Cerebellar cortex (tissue), 1 donor: ENCODE measurements around the gene TMEM79.

Source experiments
- DNase-seq: peaks from one replicate; pipeline ENCODE4 v3.0.0-alpha.2; 2015; ENCODE audit warnings: low spot score

TMEM79 gene

DNA sequence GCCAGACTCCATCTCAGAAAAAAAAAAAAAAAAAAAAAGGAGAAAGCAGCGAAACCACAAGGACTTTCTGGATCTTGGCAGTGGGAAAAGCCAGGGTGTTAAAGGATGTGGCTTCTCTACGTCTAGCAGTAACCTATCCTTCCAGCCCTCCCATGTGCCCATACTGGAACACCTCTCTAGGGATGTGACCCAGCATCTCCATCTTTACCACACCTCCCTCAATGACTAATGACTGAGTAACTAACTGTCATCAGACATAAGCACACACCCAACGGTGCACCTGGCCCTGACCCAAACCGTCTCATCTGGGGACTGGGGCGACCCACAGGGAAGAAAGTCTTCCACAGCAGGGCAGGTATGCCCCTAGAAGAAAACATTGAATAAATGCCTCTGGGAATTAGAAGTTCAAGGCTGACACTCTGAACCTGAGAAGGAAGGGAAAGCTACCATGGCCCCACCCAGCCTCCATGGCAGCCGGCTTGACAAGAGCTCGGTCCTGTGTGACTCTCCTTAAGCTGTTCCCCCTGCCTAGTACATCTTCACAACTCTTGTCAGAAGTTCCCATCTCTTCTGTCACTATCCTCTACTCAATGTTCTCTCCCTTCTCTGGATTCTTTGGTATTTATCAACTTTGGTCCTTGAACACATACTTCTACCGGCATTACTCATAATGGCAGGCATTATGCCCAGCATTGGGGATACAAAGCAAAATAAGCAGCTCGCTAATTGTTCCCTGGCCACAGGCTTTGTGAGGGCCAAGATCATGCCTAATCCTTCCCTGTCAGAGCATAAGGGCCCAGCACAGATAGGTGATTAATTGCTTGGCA lies 21.5 kb upstream of the TMEM79 start:
- DNase-seq, result no peak

- no peak for DNase-seq
Observed at GRCh38 chr1:156263288-156263655, 20.9 kb upstream of the TMEM79 start.

GRCh38 chr1:156266051-156266450 lies 18.1 kb upstream of the TMEM79 start:
- DNase-seq, result no peak

DNA sequence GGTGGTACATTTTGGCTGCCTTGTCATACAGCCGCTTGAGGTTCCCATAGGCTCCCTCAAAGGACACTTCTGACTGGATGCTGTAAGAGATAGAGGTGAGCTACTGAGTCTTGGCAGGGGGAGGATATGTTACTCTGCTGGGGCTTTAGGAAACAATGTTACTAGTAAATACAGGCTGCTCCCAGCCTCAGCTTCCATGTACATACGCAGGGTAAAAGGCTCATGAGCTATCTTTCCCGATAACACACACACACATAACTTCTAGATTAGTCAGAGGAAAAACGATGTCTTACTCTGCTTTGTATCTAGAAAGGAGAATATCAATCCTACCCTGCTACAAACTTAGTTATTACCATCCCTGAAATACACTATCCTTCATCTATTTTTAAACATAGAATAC lies 15.8 kb upstream of the TMEM79 start:
- no peak for DNase-seq

- no peak for DNase-seq
Observed at GRCh38 chr1:156270314-156270713, 13.8 kb upstream of the TMEM79 start.

GRCh38 chr1:156276532-156276931 lies 7.6 kb upstream of the TMEM79 start:
- DNase-seq, result no peak

GRCh38 chr1:156276966-156277381 lies 7.2 kb upstream of the TMEM79 start:
- no peak for DNase-seq

- no peak for DNase-seq
Observed at GRCh38 chr1:156279837-156280236, 4.3 kb upstream of the TMEM79 start.

GRCh38 chr1:156281281-156281680 lies 2.8 kb upstream of the TMEM79 start:
- DNase-seq, result no peak

DNA sequence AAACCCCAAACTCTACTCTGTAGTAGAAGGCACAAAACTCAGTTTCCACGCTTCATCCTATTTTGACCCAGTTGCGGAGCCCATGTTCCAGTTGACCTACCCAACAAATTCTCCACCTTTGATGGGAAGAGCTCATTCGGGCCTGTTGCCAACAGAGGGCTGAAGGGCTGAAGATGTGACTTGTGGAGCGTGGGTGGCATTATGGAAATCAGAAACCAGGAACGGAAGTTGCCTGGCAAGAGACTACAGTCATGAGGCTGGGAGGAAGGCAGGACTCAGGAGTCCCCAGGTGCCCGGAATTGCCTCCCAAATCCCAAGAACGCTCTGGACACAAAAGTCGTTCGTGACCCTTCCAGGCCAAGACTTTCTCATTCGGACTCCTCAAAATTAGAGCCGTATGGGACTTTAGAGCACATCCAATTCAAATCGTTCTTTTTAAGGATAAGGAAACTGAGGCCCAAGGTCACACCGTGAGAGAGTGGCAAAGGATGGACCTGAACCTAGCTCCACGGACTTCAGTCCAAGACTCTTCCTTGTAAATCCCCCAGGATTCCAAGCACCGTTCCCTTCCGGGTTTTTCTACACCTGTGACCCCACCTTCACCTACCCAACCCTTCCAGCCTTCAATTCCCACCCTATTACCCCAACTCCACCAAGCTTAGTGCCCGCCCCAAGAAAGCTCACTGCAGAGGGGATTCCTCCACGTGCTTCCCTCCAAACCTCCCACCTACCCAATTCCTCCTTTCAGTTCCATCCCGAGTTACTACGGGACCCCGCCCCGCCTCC lies 2.2 kb upstream of the TMEM79 start:
- peak; percentile 50 for DNase-seq

DNA sequence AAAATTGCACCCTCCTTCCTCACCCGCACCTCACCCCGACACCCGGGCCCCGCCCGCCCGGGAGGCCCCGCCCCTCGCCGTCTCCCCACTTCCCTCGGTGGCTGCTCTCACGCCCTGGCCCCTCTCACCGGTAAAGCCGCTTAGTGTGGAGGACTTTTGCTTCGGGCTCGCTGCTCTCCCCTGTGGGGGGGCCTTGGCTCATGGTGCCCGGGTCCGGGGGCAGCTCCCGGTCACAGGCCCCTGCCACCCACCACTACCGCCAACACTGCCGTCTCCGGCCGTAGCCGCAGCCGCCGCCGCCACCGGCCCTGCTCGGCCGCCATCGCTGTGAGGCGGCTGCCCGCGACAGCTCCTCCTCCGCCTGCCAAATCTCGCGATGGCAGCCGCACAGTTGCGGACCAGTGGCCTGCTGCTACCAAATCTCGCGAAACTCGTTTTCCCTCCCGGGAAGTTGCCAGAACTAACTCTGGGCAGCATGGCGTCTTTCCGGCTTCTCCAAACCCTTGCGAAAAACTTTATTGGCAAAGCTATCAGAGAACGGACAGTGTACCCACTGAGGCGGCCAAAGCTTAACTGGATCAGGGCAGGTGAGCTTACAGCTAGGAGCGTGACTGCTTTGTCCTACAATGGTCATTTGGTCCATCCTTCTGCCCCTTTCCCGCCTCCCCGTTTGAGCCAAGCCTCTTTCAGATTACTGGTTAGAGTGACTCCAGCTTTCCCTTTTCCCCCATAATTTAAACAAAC lies 1.5 kb upstream of the TMEM79 start, which contains the start of gene SMG5:
SMG5 (minus strand) TSS at position 347 of the 744 bp plus-strand sequence; CDS start at position 202, 145 bp downstream.
- DNase-seq, result peak; percentile 98

DNA sequence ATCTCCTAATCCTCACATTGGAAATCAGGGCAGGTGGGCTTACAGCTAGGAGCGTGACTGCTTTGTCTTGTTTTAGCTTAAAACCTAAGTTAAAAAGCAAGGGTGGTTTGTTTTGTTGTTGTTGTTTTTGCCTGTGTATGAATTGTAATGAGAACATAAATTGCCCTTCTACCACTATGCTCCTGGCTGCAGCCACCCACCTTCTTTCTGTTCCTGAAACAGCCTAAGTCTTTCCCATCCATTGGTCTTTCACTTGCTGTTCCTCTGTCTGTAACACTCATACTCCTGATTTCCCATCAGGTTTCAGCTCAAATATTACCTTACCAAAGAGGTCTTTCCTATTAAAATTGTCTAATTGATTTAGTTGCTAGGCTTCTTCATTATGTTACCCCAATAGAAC lies 604 bp upstream of the TMEM79 start:
- DNase-seq, result no peak

GRCh38 chr1:156284757-156285156 lies 632 bp downstream of the TMEM79 start:
- no peak for DNase-seq

DNA sequence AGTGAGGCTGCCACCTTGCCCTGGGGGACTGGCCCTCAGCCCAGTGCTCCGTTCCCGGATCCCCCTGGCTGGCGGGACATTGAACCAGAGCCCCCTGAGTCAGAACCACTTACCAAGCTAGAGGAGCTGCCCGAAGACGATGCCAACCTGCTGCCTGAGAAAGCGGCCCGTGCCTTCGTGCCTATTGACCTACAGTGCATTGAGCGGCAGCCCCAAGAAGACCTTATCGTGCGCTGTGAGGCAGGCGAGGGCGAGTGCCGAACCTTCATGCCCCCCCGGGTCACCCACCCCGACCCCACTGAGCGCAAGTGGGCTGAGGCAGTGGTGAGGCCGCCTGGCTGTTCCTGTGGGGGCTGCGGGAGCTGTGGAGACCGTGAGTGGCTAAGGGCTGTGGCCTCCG lies 1.3 kb downstream of the TMEM79 start:
- no peak for DNase-seq

- no peak for DNase-seq
Observed at GRCh38 chr1:156286061-156286460, 1.9 kb downstream of the TMEM79 start.

DNA sequence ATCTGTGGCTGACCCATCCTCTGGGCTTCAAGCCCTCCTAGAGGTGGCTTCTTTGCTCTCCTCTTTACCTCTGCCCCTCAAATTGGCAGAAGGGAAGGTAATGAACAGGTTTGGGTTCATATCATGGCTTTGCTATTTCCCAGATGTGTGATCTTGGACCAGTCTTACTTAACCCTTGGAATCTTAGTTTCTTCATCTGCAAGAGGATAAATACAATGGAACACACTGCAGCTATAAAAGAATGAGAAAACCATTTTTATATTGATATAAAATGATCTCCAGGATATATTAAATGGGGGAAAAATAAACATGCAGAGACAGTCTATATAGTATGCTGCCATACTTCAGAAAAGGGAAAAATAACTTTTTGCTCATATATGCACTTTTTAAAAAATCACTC lies 5.7 kb downstream of the TMEM79 start:
- DNase-seq, result no peak

DNA sequence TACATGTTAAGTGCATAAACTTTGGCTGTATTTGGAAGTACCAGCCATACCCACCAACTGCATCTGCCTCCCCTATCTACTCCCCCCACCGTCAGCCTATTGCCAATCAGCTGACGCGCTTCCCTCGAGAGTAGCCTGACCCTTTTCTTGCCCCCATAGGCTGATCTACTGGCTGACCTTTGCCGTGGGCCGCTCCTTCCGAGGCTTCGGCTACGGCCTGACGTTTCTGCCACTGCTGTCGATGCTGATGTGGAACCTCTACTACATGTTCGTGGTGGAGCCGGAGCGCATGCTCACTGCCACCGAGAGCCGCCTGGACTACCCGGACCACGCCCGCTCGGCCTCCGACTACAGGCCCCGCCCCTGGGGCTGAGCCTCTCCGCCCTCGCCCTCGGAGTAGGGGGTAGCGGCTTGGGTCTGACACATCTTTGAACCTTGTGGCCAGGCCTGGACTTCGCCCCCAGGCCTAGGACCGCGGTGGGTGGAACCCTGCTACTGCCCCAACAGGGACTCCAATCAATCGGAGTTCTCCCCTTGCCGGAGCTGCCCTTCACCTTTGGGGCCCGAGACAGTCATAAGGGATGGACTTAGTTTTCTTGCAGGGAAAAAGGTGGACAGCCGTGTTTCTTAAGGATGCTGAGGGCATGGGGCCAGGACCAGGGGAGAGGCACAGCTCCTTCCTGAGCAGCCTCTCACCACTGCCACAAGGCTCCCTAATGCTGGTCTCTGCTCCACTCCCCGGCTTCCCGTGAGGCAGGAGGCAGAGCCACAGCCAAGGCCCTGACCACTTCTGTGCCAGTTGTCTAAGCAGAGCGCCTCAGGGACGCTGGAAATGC lies 7.3 kb downstream of the TMEM79 start:
- DNase-seq, result peak; percentile 84

GRCh38 chr1:156293098-156293434 lies 8.9 kb downstream of the TMEM79 start:
- no peak for DNase-seq

- no peak for DNase-seq
Observed at GRCh38 chr1:156293895-156294294, 9.8 kb downstream of the TMEM79 start.

DNA sequence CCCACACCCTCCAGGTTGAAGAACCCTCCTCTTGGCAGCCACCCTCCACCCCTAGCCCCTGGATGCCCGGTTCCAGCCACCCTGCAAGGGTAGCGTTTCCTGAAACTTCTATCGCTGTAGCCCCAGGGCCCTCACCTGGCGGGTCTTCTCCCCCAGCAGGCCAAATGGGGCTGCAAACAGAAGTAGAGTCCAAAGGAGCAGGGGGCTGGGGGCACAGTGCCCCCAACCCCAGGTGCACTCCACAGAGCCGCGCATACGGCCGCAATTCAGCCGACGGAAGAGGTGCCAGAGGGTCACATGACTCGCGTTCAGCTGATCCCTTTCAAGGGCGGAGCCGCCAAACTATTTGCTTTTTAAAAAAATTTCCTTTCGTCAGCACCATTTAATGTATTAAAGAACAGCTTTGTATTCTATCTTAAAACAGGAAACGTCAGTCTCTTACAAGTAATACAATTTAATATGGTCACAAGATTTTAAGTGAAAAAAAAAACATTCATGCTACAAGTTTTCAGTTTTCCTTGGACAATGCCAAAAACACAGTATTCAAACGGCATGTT lies 11.3 kb downstream of the TMEM79 start, which contains the start of gene GLMP:
GLMP (minus strand) TSS at position 289 of the 557 bp plus-strand sequence; CDS start at position 255, 34 bp downstream.
- DNase-seq, result peak; percentile 67

- DNase-seq, result no peak
Observed at GRCh38 chr1:156298852-156299357, 14.8 kb downstream of the TMEM79 start, which contains the start of gene VHLL. Gene VHLL, minus strand, starts transcription at chr1:156299307. Its CDS starts 118 bp downstream, at chr1:156299189.
